ENCODE data around the gene PRSS2.

DNA sequence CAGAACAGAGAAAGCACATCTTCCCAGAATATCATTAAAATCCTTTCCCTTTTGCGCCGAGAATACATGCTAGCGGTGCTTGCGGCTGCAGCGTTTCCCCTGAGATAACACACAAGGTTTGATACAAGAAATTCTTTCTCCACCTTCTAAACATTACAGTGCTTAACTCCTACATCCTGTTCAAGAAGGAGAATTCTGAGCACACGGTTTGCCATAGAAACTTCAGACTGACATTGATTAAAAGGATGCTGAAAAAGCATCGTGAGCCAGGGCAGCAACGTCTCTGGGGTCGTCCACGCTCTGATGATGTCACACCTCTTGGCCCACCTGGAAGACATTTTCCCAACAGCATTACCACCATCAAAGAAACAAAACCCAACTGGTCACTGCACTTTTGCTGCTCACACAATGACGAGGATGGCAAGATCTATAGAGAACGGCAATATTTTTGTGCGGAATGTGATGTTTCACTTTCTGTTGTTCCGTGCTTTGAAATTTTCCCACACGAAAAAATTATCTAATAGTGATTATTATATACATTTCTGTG lies 48.4 kb upstream of the PRSS2 start:
- no peak for TF ChIP-seq SIN3A (IDR thresholded peaks at IDR 0.05; ENCODE audit: borderline replicate concordance, insufficient read depth, low read length)
- no peak for TF ChIP-seq TAF1 (IDR thresholded peaks at IDR 0.05; ENCODE audit: borderline replicate concordance, insufficient read depth, low read length)
- TF ChIP-seq, protein P1, sequence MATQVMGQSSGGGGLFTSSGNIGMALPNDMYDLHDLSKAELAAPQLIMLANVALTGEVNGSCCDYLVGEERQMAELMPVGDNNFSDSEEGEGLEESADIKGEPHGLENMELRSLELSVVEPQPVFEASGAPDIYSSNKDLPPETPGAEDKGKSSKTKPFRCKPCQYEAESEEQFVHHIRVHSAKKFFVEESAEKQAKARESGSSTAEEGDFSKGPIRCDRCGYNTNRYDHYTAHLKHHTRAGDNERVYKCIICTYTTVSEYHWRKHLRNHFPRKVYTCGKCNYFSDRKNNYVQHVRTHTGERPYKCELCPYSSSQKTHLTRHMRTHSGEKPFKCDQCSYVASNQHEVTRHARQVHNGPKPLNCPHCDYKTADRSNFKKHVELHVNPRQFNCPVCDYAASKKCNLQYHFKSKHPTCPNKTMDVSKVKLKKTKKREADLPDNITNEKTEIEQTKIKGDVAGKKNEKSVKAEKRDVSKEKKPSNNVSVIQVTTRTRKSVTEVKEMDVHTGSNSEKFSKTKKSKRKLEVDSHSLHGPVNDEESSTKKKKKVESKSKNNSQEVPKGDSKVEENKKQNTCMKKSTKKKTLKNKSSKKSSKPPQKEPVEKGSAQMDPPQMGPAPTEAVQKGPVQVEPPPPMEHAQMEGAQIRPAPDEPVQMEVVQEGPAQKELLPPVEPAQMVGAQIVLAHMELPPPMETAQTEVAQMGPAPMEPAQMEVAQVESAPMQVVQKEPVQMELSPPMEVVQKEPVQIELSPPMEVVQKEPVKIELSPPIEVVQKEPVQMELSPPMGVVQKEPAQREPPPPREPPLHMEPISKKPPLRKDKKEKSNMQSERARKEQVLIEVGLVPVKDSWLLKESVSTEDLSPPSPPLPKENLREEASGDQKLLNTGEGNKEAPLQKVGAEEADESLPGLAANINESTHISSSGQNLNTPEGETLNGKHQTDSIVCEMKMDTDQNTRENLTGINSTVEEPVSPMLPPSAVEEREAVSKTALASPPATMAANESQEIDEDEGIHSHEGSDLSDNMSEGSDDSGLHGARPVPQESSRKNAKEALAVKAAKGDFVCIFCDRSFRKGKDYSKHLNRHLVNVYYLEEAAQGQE (IDR thresholded peaks at IDR 0.05; ENCODE audit: insufficient read depth in 1 of 2, low read depth in 2 of 2, low read length in 2 of 2): no peak
- TF ChIP-seq FOXP2 (optimal IDR thresholded peaks at IDR 0.05; ENCODE audit: borderline replicate concordance, extremely low read depth, extremely low read length, insufficient read depth): no peak
- TF ChIP-seq POLR2AphosphoS5 (IDR thresholded peaks at IDR 0.05; ENCODE audit: low read depth, low read length): no peak
